ENCODE data around the gene STARD5. TPM values are rescaled to one million over a fixed set of nuclear protein-coding genes. Genes with fewer than 3 reads are reported as not detected.

The STARD5 gene
- total RNA-seq, 1 donor from 2014 or later, result 4.6 TPM

DNA sequence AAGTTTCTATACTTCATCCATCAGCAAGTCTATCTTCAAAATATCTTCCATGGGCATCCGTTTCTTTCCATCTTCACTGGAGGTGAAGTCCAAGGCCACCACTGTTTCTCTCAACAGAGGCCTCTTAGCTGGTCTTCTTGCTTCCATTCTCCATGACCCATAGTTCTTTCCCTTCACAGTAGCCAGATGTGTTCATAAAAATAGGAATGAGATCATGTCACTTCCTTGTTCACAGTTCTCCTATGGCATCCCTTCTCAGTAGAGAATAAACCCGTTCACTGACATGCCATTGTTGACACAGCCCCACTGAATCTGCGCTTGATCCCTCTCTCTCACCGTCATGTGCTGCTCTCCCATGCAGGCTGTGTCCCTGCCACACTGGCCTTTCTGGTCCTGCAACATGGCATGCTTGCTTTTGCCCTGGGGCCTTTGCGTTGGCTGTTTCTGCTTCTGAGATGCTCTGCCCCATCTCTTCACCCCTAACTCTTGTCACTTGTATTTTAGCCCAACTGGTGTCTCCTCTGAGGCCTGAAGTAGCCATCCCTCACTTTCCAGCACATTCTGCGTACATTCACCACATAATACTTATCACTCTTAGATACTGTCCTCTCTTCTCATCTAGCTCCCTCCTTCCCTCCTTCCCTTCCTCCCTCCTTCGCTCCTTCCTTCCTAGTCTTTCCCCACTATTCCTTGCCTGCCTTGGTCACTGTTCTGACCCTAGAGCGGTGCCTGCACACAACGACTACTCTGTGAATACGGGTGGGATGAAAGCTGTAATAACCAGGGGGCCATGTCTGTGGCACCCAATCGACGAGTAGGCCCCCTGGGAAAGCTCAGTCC is 42.0 kb downstream of the STARD5 start:
- no peak for DNase-seq (ENCODE audit: low spot score)
- intact Hi-C loops (cut with micrococcal nuclease), result no loop called here
- H3K27ac Mint-ChIP-seq, result no peak overlapping the region
- no peak overlapping the region for H3K4me3 Mint-ChIP-seq
- peaks cover 18% of the 10 kb centered on the region for H3K36me3 Mint-ChIP-seq (ENCODE audit: low read depth)
- H3K9me3 Mint-ChIP-seq, result peaks cover 29% of the 10 kb centered on the region
- H3K27me3 Mint-ChIP-seq (ENCODE audit: insufficient read depth), result peaks cover 2% of the 10 kb centered on the region
- peaks cover 42% of the 10 kb centered on the region for H3K4me1 Mint-ChIP-seq (ENCODE audit: low read depth)

DNA sequence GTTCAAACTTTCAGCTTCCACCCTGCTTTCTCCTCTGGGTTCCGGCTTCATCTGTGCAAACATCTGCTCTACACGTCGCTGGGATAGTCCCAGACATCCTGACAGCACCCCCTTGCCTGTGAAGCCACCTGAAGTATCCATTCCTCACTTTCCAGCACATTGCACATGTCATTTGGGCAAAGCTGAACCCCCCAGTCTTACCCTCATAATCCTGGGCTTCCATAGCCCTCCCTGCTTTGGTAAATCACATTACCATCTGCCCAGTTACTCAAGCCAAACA is 42.5 kb downstream of the STARD5 start:
- no peak overlapping the region for H3K4me3 Mint-ChIP-seq
- peaks cover 17% of the 10 kb centered on the region for H3K36me3 Mint-ChIP-seq (ENCODE audit: low read depth)
- H3K27ac Mint-ChIP-seq, result no peak overlapping the region
- H3K9me3 Mint-ChIP-seq, result peaks cover 29% of the 10 kb centered on the region
- intact Hi-C loops (cut with micrococcal nuclease), result no loop called here
- DNase-seq (ENCODE audit: low spot score), result no peak
- peaks cover 38% of the 10 kb centered on the region for H3K4me1 Mint-ChIP-seq (ENCODE audit: low read depth)
- H3K27me3 Mint-ChIP-seq (ENCODE audit: insufficient read depth), result peaks cover 2% of the 10 kb centered on the region

DNA sequence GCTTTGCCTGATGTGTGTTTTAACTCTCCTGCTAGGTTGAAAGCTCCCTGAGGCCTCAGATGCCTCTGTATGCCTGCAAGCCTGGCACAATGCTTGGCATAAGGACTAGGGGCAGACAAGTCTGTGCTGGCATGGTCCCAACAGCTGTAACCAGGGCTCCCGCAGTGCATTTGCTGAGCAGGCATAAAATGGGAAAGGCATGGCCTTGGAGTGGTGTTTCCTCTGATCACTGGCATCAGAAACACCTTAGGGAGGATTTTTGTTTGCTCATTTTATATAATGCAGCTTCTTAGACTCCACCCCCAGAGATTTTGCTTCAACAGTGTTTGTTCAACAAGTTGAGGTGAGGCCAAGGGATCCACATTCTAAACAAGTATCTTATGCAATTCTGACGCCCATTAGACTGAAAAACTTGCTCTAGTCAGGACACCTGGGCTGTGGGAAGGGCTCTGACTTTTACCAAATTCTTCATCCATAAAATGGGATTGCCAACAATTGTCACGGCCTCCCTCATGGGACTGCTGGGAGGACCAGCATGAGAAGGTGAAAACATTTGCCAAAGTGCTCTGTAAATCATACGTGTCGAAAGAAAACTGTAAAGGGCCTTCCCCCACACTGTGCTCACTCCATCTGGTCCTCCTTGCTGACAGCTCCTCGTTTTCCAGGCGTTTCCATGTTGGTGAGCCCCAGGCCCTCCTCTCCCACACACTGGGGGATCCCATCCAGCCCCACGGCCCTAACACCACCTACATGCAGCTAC is 43.1 kb downstream of the STARD5 start:
- Mint-ChIP-seq H3K27me3 (ENCODE audit: insufficient read depth) (peaks cover 2% of the 10 kb centered on the region), H3K4me1 (ENCODE audit: low read depth) (peaks cover 38% of the 10 kb centered on the region), H3K27ac (no peak overlapping the region), H3K4me3 (no peak overlapping the region), H3K9me3 (peaks cover 29% of the 10 kb centered on the region), H3K36me3 (ENCODE audit: low read depth) (peaks cover 17% of the 10 kb centered on the region)
- intact Hi-C loops (cut with micrococcal nuclease), result no loop called here
- no peak for DNase-seq (ENCODE audit: low spot score)

DNA sequence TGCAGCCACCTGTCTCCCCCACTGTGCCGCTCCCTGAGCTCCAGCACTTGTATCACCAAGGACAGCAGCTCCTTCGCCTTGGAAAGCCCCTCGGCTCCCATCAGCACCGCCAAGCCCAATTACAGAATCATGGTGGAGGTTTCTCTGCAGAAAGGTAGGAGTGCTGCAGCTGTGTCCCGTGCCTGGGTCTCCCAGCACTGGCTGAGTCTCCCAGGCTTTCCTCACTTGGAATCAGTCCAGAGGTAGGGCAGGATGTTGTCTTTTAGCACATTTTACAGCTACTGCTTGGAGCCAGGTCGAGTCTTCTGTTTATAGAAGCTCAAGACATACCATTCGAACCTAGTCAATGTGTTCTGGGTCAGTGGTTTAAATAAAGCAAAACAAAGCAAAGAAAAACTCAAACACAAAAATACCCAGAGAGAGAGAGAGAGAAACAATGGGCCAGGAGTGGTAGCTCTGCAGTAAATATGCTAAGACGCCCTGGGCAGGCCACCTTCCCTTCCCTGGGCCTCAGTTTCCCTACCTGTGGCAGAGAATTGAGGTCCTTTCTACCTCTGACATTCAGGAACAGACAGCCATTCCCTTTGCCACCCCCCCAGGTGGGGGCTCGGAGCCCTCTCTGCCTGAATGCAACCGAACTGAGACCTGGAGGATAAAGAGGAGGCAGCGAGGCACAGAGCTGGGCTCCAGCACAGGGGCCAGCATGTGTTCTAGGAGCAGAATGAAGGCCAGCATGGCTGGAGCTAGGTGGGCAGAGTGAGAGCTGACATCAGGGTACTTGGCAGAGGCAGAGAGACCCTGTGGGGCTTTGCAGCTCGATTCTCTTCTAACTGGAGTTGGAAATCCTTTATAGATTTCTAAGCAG is 44.1 kb downstream of the STARD5 start:
- no peak for DNase-seq (ENCODE audit: low spot score)
- intact Hi-C loops (cut with micrococcal nuclease), result no loop called here
- Mint-ChIP-seq H3K4me3 (no peak overlapping the region), H3K27ac (no peak overlapping the region), H3K27me3 (ENCODE audit: insufficient read depth) (peaks cover 2% of the 10 kb centered on the region), H3K36me3 (ENCODE audit: low read depth) (peaks cover 13% of the 10 kb centered on the region), H3K4me1 (ENCODE audit: low read depth) (peaks cover 38% of the 10 kb centered on the region), H3K9me3 (peaks cover 29% of the 10 kb centered on the region)

DNA sequence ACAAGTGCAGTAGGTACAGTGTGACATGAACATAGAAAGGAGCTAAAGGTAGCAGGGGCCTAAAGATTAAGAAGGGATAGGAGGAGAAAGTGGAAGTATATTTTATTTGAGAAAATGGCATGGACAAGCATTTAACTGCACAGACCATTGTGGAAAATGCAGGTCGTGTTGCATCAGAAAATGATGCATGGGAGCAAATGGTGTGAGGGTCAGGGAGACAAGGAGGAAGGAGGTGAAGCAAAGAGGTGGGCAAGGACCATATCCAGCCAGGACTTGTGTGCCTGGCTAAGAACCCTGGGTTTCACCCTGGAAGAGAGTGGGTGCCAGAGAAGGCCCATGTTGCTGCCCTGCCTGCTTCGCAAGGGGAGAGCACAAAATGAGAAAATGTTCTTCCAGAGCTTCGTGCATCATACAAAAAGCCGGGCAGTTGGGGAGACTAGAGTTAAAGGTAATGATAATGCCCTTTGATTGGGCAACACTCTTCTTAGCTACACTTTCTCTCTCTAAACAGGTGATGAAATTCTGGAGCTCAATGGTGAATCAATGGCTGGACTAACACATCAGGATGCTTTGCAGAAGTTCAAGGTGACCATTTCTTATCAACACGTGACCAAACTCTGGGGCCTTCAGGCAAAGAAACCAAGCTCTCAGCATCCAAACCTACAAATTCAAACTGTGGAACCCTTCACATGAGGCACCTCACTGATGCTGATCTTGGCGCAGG is 45.5 kb downstream of the STARD5 start:
- no peak overlapping the region for H3K27ac Mint-ChIP-seq
- H3K27me3 Mint-ChIP-seq (ENCODE audit: insufficient read depth), result peaks cover 2% of the 10 kb centered on the region
- H3K36me3 Mint-ChIP-seq (ENCODE audit: low read depth), result peaks cover 13% of the 10 kb centered on the region
- no peak overlapping the region for H3K4me3 Mint-ChIP-seq
- peaks cover 43% of the 10 kb centered on the region for H3K4me1 Mint-ChIP-seq (ENCODE audit: low read depth)
- no peak for DNase-seq (ENCODE audit: low spot score)
- intact Hi-C loops (cut with micrococcal nuclease), result no loop called here
- H3K9me3 Mint-ChIP-seq, result peaks cover 29% of the 10 kb centered on the region

DNA sequence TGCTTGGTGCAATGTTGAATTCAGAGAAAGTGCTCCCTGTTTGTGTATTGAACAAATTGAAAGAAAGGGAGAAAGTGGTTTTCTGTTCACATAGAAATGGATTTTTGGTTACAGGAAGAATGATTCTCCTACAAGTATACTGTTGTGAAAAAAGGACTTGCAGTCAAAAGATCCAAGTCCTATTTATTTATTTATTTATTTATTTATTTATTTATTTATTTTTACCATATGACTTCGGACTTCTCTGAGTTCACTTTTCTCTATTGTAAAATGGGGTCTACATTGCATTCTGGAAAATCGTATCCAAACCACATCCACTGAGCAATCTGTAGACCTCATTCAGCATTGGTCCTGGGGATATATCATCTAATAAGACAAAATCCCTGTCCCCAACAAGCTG is 46.1 kb downstream of the STARD5 start:
- Mint-ChIP-seq H3K4me1 (ENCODE audit: low read depth) (peaks cover 43% of the 10 kb centered on the region), H3K36me3 (ENCODE audit: low read depth) (peaks cover 13% of the 10 kb centered on the region)

DNA sequence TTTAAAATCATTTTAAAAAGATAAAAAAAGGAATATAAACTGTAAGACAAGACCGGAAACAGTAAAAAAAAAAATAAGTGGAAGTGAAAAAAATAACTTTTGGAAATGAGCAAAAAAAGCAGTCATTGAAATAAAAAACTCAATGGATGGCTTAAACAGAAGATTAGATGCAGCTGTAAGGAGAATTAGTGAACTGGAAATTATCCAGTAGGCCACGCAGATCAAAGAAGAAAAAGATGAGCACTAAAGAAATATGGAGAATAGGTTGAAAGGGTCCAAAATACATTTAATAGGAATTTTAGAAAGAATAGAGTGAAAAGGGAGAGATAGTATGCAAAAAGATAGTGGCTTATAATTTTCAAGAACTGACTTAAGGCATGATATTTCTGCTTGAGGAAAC is 47.0 kb downstream of the STARD5 start:
- Mint-ChIP-seq H3K4me1 (ENCODE audit: low read depth) (peaks cover 41% of the 10 kb centered on the region), H3K4me3 (no peak overlapping the region), H3K36me3 (ENCODE audit: low read depth) (peaks cover 11% of the 10 kb centered on the region), H3K9me3 (peaks cover 29% of the 10 kb centered on the region), H3K27ac (no peak overlapping the region), H3K27me3 (ENCODE audit: insufficient read depth) (peaks cover 2% of the 10 kb centered on the region)
- intact Hi-C loops (cut with micrococcal nuclease), result no loop called here
- DNase-seq (ENCODE audit: low spot score), result no peak

More for the DNA sequence above, 46.1 kb downstream of the STARD5 start:
- DNase-seq (ENCODE audit: low spot score), result no peak
- Mint-ChIP-seq H3K27ac (no peak overlapping the region), H3K4me3 (no peak overlapping the region), H3K27me3 (ENCODE audit: insufficient read depth) (peaks cover 2% of the 10 kb centered on the region), H3K9me3 (peaks cover 29% of the 10 kb centered on the region)
- intact Hi-C loops (cut with micrococcal nuclease), result no loop called here

DNA sequence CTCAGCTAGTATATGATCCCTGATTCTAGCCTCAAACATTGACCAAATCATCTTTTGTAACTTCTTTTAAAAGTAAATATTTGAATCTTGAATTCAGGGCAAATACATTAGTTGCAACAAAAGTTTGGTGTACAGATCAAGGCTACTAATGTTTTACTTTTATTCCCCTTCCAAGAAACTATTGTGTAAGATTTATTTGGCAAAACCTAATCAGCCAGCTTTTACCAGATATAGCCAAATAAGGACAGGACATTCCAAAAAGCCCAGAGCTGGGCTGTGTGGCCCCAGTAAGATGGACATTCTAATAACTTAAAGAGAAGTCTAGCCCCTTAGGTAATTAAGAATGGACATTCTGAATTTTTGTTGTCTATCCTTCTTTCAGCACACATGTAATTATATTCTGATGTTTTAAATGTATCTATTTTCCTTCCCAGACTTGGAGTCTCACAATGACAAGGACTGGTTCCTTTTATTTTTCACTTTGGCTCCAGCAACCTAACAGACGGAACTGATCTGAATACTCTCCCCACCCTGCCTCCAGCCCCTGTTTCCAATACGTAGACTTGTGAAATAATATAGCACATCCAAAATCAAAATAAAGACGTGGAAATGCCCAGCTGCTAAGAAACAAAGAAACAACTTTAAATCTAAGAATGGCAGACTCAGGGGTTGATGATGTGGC is 48.1 kb downstream of the STARD5 start:
- Mint-ChIP-seq H3K27me3 (ENCODE audit: insufficient read depth) (peaks cover 2% of the 10 kb centered on the region), H3K36me3 (ENCODE audit: low read depth) (peaks cover 10% of the 10 kb centered on the region), H3K4me3 (no peak overlapping the region), H3K4me1 (ENCODE audit: low read depth) (peaks cover 34% of the 10 kb centered on the region), H3K9me3 (peaks cover 29% of the 10 kb centered on the region), H3K27ac (no peak overlapping the region)
- intact Hi-C loops (cut with micrococcal nuclease), result loop anchor here (1.0 to 2.0 kb wide), 7 partner anchors 17 to 205 kb away; partner anchors contain the start of gene STARD5
- DNase-seq (ENCODE audit: low spot score), result no peak

DNA sequence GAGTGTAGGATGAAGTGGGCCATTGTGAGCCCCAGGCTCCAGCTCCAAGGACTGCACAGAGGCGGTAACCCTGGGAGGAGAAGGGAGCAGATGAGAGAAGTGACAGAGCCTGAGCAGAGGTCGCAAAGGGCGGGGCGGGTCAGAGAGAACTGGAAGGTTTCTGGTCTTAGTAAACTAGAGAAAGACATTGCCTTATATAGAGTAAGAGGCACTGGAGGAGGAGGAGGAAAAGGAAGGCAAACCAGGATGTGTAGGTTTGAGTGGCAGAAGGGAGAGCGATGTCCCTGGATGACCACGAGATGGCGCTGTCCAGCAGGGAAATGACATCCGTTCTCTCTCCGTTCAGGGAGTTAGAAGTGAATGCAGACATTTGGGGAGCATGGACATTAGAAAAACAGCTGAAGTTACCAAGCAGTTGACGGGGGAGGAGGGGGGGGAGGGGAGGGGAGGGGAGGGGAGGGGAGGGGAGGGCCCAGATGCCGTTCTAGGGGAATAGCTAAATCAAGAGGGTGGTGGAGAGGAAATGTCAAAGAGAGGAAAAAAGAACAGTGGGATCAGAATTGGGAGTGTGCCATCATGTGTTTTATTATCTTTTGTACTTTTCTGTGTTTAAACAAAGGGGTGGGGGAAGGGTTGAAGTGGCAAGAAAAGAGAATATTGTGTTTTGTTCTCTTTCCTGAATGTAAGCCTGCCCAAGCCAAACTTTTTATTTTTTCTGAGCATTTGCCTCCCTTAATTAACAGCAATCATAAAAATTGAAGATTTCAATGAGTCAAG is 48.8 kb downstream of the STARD5 start:
- peak overlapping the region; percentile 37 for H3K27ac Mint-ChIP-seq
- H3K36me3 Mint-ChIP-seq (ENCODE audit: low read depth), result peaks cover 10% of the 10 kb centered on the region
- peak; percentile 75 for DNase-seq (ENCODE audit: low spot score)
- H3K9me3 Mint-ChIP-seq, result peaks cover 29% of the 10 kb centered on the region
- H3K4me3 Mint-ChIP-seq, result peak overlapping the region; percentile 0
- H3K27me3 Mint-ChIP-seq (ENCODE audit: insufficient read depth), result peaks cover under 1% of the 10 kb centered on the region
- intact Hi-C loops (cut with micrococcal nuclease), result loop anchor here (1.0 to 2.0 kb wide), 7 partner anchors 18 to 206 kb away; partner anchors contain the start of gene STARD5
- H3K4me1 Mint-ChIP-seq (ENCODE audit: low read depth), result peaks cover 40% of the 10 kb centered on the region

DNA sequence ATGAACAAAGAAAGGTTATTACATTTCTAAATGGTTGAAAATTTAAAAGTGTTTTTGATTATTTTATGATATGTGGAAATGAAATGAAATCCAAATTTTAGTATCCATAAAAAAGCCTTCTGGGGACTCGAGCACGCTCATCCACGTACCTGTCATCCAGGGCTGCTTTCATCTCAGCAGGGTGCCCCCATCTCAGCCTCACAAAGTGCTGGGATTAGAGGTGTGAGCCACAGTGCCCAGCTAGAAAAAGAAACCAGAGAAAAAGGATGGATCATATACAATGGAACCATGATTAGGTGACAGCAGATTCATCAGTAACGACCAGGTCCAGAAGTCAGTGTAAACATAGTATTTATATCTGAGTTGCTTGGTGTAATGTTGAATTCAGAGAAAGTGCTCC is 49.7 kb downstream of the STARD5 start:
- DNase-seq (ENCODE audit: low spot score), result no peak
- peaks cover 25% of the 10 kb centered on the region for H3K9me3 Mint-ChIP-seq
- H3K27me3 Mint-ChIP-seq (ENCODE audit: insufficient read depth), result no peaks in the 10 kb centered on the region
- H3K4me3 Mint-ChIP-seq, result no peak overlapping the region
- H3K36me3 Mint-ChIP-seq (ENCODE audit: low read depth), result peaks cover 10% of the 10 kb centered on the region
- intact Hi-C loops (cut with micrococcal nuclease), result loop anchor here (2.0 kb wide), 2 partner anchors 19 to 207 kb away; no protein-coding TSS in a partner anchor
- peak overlapping the region; percentile 22 for H3K27ac Mint-ChIP-seq
- H3K4me1 Mint-ChIP-seq (ENCODE audit: low read depth), result peaks cover 34% of the 10 kb centered on the region

DNA sequence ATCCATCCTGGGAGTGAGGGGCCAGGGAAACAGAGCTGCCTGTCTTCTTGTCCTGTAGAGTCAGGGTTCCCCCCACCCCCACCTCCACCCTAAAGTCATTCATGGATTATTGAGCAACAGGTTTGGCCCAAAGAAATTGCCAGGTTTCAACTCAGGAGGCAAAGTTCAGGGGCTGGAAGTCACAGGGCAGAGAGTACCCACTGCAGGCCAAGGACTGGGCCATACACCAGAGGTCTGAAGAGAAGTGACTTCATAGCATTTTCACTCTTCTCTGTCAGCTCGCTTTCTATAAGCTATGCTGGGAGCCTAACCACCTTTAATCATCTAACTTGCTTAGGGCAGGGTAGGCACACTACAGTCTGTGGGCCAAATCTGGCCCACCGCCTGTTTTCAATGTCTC is 50.1 kb downstream of the STARD5 start:
- intact Hi-C loops (cut with micrococcal nuclease), result loop anchor here (2.0 kb wide), 2 partner anchors 19 to 207 kb away; no protein-coding TSS in a partner anchor
- DNase-seq (ENCODE audit: low spot score), result no peak
- Mint-ChIP-seq H3K9me3 (peaks cover 21% of the 10 kb centered on the region), H3K36me3 (ENCODE audit: low read depth) (peaks cover 10% of the 10 kb centered on the region), H3K4me3 (no peak overlapping the region), H3K27me3 (ENCODE audit: insufficient read depth) (no peaks in the 10 kb centered on the region), H3K4me1 (ENCODE audit: low read depth) (peaks cover 37% of the 10 kb centered on the region), H3K27ac (peak overlapping the region; percentile 8)

Measured in activated T-helper 1 cell treated with anti-CD3 and anti-CD28 coated beads, Interleukin-12 subunit alpha, Interleukin-12 subunit beta, Interleukin-2, Interleukin-4 antibody, amounts not matched to agents 30 ng/mL and 10 ng/mL and 1 ng/mL, durations not matched to agents 14 hours and 24 hours and 36 hours (primary cell).